ENCODE results near the gene RGS16.

RGS16 gene

GRCh38 chr1:182629080-182629479, 24.9 kb upstream of the RGS16 start:
- no peak for DNase-seq

GRCh38 chr1:182628657-182629056, 24.5 kb upstream of the RGS16 start:
- no peak for DNase-seq

GRCh38 chr1:182627622-182628021, 23.4 kb upstream of the RGS16 start:
- no peak for DNase-seq

- DNase-seq: no peak
Measured at GRCh38 chr1:182626527-182626926, 22.3 kb upstream of the RGS16 start.

- no peak for DNase-seq
Measured at GRCh38 chr1:182625719-182626504, 21.7 kb upstream of the RGS16 start.

GRCh38 chr1:182625024-182625423, 20.8 kb upstream of the RGS16 start:
- DNase-seq: no peak

GRCh38 chr1:182624577-182624976, 20.4 kb upstream of the RGS16 start:
- no peak for DNase-seq

- no peak for DNase-seq
Measured at GRCh38 chr1:182622901-182623528, 18.8 kb upstream of the RGS16 start.

GRCh38 chr1:182621906-182622305, 17.7 kb upstream of the RGS16 start:
- no peak for DNase-seq

- DNase-seq: no peak
Measured at GRCh38 chr1:182620924-182621585, 16.9 kb upstream of the RGS16 start.

- no peak for DNase-seq
Measured at GRCh38 chr1:182617734-182618351, 13.7 kb upstream of the RGS16 start.

- DNase-seq: no peak
Measured at GRCh38 chr1:182617014-182617429, 12.8 kb upstream of the RGS16 start.

GRCh38 chr1:182616130-182617013, 12.2 kb upstream of the RGS16 start:
- peak; percentile 83 for DNase-seq

- peak; percentile 31 for DNase-seq
Measured at GRCh38 chr1:182615468-182616129, 11.4 kb upstream of the RGS16 start.

GRCh38 chr1:182614796-182615454, 10.7 kb upstream of the RGS16 start:
- peak; percentile 21 for DNase-seq

- DNase-seq: no peak
Measured at GRCh38 chr1:182611787-182612186, 7.6 kb upstream of the RGS16 start.

- DNase-seq: no peak
Measured at GRCh38 chr1:182611326-182611725, 7.1 kb upstream of the RGS16 start.

GRCh38 chr1:182610606-182611194, 6.5 kb upstream of the RGS16 start:
- DNase-seq: no peak

GRCh38 chr1:182608845-182609610, 4.8 kb upstream of the RGS16 start:
- no peak for DNase-seq

- no peak for DNase-seq
Measured at GRCh38 chr1:182608236-182608635, 4.0 kb upstream of the RGS16 start.
